ENCODE measurements around the gene EXOG.

Gene EXOG

GRCh38 chr3:38555149-38555840, 59.2 kb downstream of the EXOG start:
- H3F3A ChIP-seq (ENCODE audit: insufficient read depth) = no peaks in the 10 kb centered on the region
- no peak for TF ChIP-seq EZH2phosphoT487 (conservative IDR thresholded peaks at IDR 0.05; ENCODE audit: low read length)
- no peak for TF ChIP-seq CTCF (IDR thresholded peaks at IDR 0.05; ENCODE audit: insufficient read depth, low read length, poor library complexity, severe bottlenecking)
- H3K9me3 ChIP-seq (ENCODE audit: insufficient read depth, low read length) = no peaks in the 10 kb centered on the region
- no peaks in the 10 kb centered on the region for H3K79me2 ChIP-seq (ENCODE audit: insufficient read depth, low read length)
- no peak overlapping the region for H3K9ac ChIP-seq (ENCODE audit: low read length)
- H3K4me3 ChIP-seq (ENCODE audit: insufficient read depth, low read length, poor library complexity, severe bottlenecking) = no peak overlapping the region
- H3K4me2 ChIP-seq (ENCODE audit: low read depth, low read length, poor library complexity, severe bottlenecking) = no peak overlapping the region
- no peak overlapping the region for H3K27ac ChIP-seq (ENCODE audit: low read depth, low read length)
- no peaks in the 10 kb centered on the region for H4K20me1 ChIP-seq (ENCODE audit: low read depth, low read length)
- H3K9me2 ChIP-seq (replicated peaks; ENCODE audit: insufficient read depth, low read length) = no peaks in the 10 kb centered on the region
- H3K27me3 ChIP-seq (ENCODE audit: low read length) = no peaks in the 10 kb centered on the region
- H3K36me3 ChIP-seq (ENCODE audit: low read length) = no peaks in the 10 kb centered on the region
- no peak overlapping the region for H2AFZ ChIP-seq (ENCODE audit: low read depth, low read length, severe bottlenecking)

GRCh38 chr3:38555926-38556325, 59.8 kb downstream of the EXOG start:
- Histone ChIP-seq H3K79me2 (ENCODE audit: insufficient read depth, low read length) (no peaks in the 10 kb centered on the region), H3K9me2 (replicated peaks; ENCODE audit: insufficient read depth, low read length) (no peaks in the 10 kb centered on the region), H3K9ac (ENCODE audit: low read length) (no peak overlapping the region), H3K9me3 (ENCODE audit: insufficient read depth, low read length) (no peaks in the 10 kb centered on the region), H3K4me3 (ENCODE audit: insufficient read depth, low read length, poor library complexity, severe bottlenecking) (no peak overlapping the region), H3K4me2 (ENCODE audit: low read depth, low read length, poor library complexity, severe bottlenecking) (no peak overlapping the region), H3F3A (ENCODE audit: insufficient read depth) (no peaks in the 10 kb centered on the region), H2AFZ (ENCODE audit: low read depth, low read length, severe bottlenecking) (no peak overlapping the region), H3K36me3 (ENCODE audit: low read length) (no peaks in the 10 kb centered on the region), H3K27me3 (ENCODE audit: low read length) (no peaks in the 10 kb centered on the region), H3K27ac (ENCODE audit: low read depth, low read length) (no peak overlapping the region), H4K20me1 (ENCODE audit: low read depth, low read length) (no peaks in the 10 kb centered on the region)
- no peak for TF ChIP-seq CTCF (IDR thresholded peaks at IDR 0.05; ENCODE audit: insufficient read depth, low read length, poor library complexity, severe bottlenecking)
- no peak for TF ChIP-seq EZH2phosphoT487 (conservative IDR thresholded peaks at IDR 0.05; ENCODE audit: low read length)

- Histone ChIP-seq H3K36me3 (ENCODE audit: low read length) (no peaks in the 10 kb centered on the region), H3K9me3 (ENCODE audit: insufficient read depth, low read length) (no peaks in the 10 kb centered on the region), H3K27ac (ENCODE audit: low read depth, low read length) (no peak overlapping the region), H3K4me2 (ENCODE audit: low read depth, low read length, poor library complexity, severe bottlenecking) (no peak overlapping the region), H4K20me1 (ENCODE audit: low read depth, low read length) (no peaks in the 10 kb centered on the region), H3K79me2 (ENCODE audit: insufficient read depth, low read length) (no peaks in the 10 kb centered on the region), H3K4me3 (ENCODE audit: insufficient read depth, low read length, poor library complexity, severe bottlenecking) (no peak overlapping the region), H3K9ac (ENCODE audit: low read length) (no peak overlapping the region), H3F3A (ENCODE audit: insufficient read depth) (no peaks in the 10 kb centered on the region), H2AFZ (ENCODE audit: low read depth, low read length, severe bottlenecking) (no peak overlapping the region), H3K27me3 (ENCODE audit: low read length) (no peaks in the 10 kb centered on the region), H3K9me2 (replicated peaks; ENCODE audit: insufficient read depth, low read length) (no peaks in the 10 kb centered on the region)
- TF ChIP-seq EZH2phosphoT487 (conservative IDR thresholded peaks at IDR 0.05; ENCODE audit: low read length) (no peak), CTCF (IDR thresholded peaks at IDR 0.05; ENCODE audit: insufficient read depth, low read length, poor library complexity, severe bottlenecking) (no peak)
These were observed 60.7 kb downstream of the EXOG start for GRCh38 chr3:38556640-38557358.

All from SU-DHL-6 (cell line).